Mucosa of descending colon (tissue), 3 donors: Measurements from ENCODE around the gene DENND1A. TPM values are rescaled to one million over a fixed set of nuclear protein-coding genes. Genes with fewer than 3 reads are reported as not detected.
A peak's percentile ranks its signal among the peaks of the same experiment; 100 is the strongest.

Experiments
- ATAC-seq: fragments of 200-7000 bp; cut with Tn5 transposase; one replicate; pipeline ENCODE4 v1.9.1; 2020; ENCODE audit warnings: mild to moderate bottlenecking, moderate library complexity
- DNase-seq, 3 donors: peaks; one replicate each; pipeline ENCODE4 v3.0.0-alpha.2; 2020
- H3K36me3 ChIP-seq: fragments of 200-600 bp; one replicate; pipeline ENCODE4 v1.8.0; 2021; ENCODE audit warnings: low read depth, mild to moderate bottlenecking
- H3K4me1 ChIP-seq: fragments of 200-600 bp; one replicate; pipeline ENCODE4 v1.8.0; 2021; ENCODE audit warnings: low read depth, mild to moderate bottlenecking
- H3K4me3 ChIP-seq: fragments of 200-600 bp; one replicate; pipeline ENCODE4 v1.8.0; 2021; ENCODE audit warnings: mild to moderate bottlenecking
- H3K9me3 ChIP-seq: fragments of 200-600 bp; one replicate; pipeline ENCODE4 v1.8.0; 2021; ENCODE audit warnings: mild to moderate bottlenecking
- CTCF ChIP-seq: fragments of 200-600 bp; IDR thresholded peaks from one replicate; pipeline ENCODE4 v1.8.0; 2022; ENCODE audit warnings: antibody characterized with exemption, mild to moderate bottlenecking
- intact Hi-C, 2 donors: fragments of 100-400 bp; cut with DNase I in 1 of 2; cut with micrococcal nuclease in 1 of 2; formaldehyde crosslinking; loops; one replicate each; pipeline versions ENCODE4 v1.11.0 to v1.11.1; 2022; cut with DNase I, micrococcal nuclease
- total RNA-seq, 3 donors: library from RNA; stranded (reverse); fragmentation: NEBNext Ultra II Directional in 2 of 3; extraction: Animal tissue kit (Norgen Biotek cat#: 25700) in 2 of 3; gene quantifications; one replicate each; pipeline versions ENCODE4 v1.2.1 to v1.2.4, GENCODE V29; 2021 to 2023
- donor health status: DM: no; HTN: no; CAD: no; lungs with moderate emphysema.
- donor health status: DM: no; HTN: no; CAD: no.
- donor health status: DM: no; HTN: yes; CAD: no.

Gene DENND1A
- total RNA-seq, 3 donors from 2014 or later: 32.8 to 50.0 (median 35.1) TPM

GRCh38 chr9:123876750-123877149 lies 53.2 kb downstream of the DENND1A start:
- ATAC-seq (no peak), DNase-seq (no peak)
- Histone ChIP-seq H3K9me3 (no peaks in the 10 kb centered on the region), H3K4me3 (no peak overlapping the region), H3K36me3 (no peaks in the 10 kb centered on the region), H3K4me1 (no peaks in the 10 kb centered on the region)
- intact Hi-C loops: no loop called here
- TF ChIP-seq CTCF: no peak

- TF ChIP-seq CTCF: no peak
- H3K9me3 ChIP-seq: no peaks in the 10 kb centered on the region
- peaks cover 4% of the 10 kb centered on the region for H3K4me1 ChIP-seq
- no peaks in the 10 kb centered on the region for H3K36me3 ChIP-seq
- intact Hi-C loops: no loop called here
- no peak overlapping the region for H3K4me3 ChIP-seq
- ATAC-seq (no peak), DNase-seq (no peak)
These were observed 57.2 kb downstream of the DENND1A start for GRCh38 chr9:123872710-123873109.

- Histone ChIP-seq H3K36me3 (no peaks in the 10 kb centered on the region), H3K9me3 (no peaks in the 10 kb centered on the region), H3K4me1 (peaks cover 4% of the 10 kb centered on the region), H3K4me3 (no peak overlapping the region)
- intact Hi-C loops: no loop called here
- no peak for TF ChIP-seq CTCF
- ATAC-seq (no peak), DNase-seq (no peak)
These were observed 58.1 kb downstream of the DENND1A start for GRCh38 chr9:123871781-123872180.

GRCh38 chr9:123868002-123868401 lies 61.9 kb downstream of the DENND1A start:
- no peak for ATAC-seq
- Histone ChIP-seq H3K36me3 (no peaks in the 10 kb centered on the region), H3K4me3 (no peak overlapping the region), H3K9me3 (no peaks in the 10 kb centered on the region), H3K4me1 (peaks cover 4% of the 10 kb centered on the region)
- TF ChIP-seq CTCF: no peak
- DNase-seq: no peak
- intact Hi-C loops: no loop called here

- intact Hi-C loops: no loop called here
- no peak for DNase-seq
- peaks cover 4% of the 10 kb centered on the region for H3K4me1 ChIP-seq
- peak; percentile 30 for ATAC-seq
- H3K4me3 ChIP-seq: no peak overlapping the region
- H3K9me3 ChIP-seq: no peaks in the 10 kb centered on the region
- no peak for TF ChIP-seq CTCF
- H3K36me3 ChIP-seq: no peaks in the 10 kb centered on the region
These were observed 62.9 kb downstream of the DENND1A start for GRCh38 chr9:123867034-123867433.

GRCh38 chr9:123866497-123866896 lies 63.4 kb downstream of the DENND1A start:
- no peak overlapping the region for H3K4me3 ChIP-seq
- ATAC-seq: no peak
- no peak for DNase-seq
- TF ChIP-seq CTCF: no peak
- H3K9me3 ChIP-seq: no peaks in the 10 kb centered on the region
- intact Hi-C loops: no loop called here
- H3K36me3 ChIP-seq: no peaks in the 10 kb centered on the region
- peaks cover 4% of the 10 kb centered on the region for H3K4me1 ChIP-seq
